MM.1S (cell line): Measurements from ENCODE around the gene CDC37.

Experiments used
- DNase-seq: peaks from one replicate; pipeline ENCODE4 v3.0.0-alpha.2; 2015
- H2AFZ ChIP-seq: fragments of 300-600 bp; sonication (generic); 2 replicates; pipeline ENCODE4 v1.6.0; 2016; ENCODE audit warnings: antibody characterized with exemption, low read length
- H3F3A ChIP-seq: fragments of 300-600 bp; sonication (generic); 2 replicates; pipeline ENCODE4 v1.6.1; 2016; ENCODE audit warnings: mild to moderate bottlenecking, antibody characterized with exemption, low read length, moderate library complexity, mixed read lengths; ENCODE audit not compliant: insufficient read depth
- H3K27ac ChIP-seq: fragments of 300-600 bp; sonication (generic); 2 replicates; pipeline ENCODE4 v1.5.1; 2016; ENCODE audit warnings: mild to moderate bottlenecking, low read length
- H3K27me3 ChIP-seq: fragments of 300-600 bp; sonication (generic); replicated peaks from 2 replicates; pipeline ENCODE4 v1.6.0; 2016; ENCODE audit warnings: low read length; ENCODE audit not compliant: insufficient read depth
- H3K36me3 ChIP-seq: fragments of 300-600 bp; sonication (generic); replicated peaks from 2 replicates; pipeline ENCODE4 v1.6.1; 2016; ENCODE audit warnings: mild to moderate bottlenecking, low read length, mixed read lengths; ENCODE audit not compliant: insufficient read depth
- H3K4me1 ChIP-seq: fragments of 300-600 bp; sonication (generic); 2 replicates; pipeline ENCODE4 v1.6.1; 2016; ENCODE audit warnings: low read length, mixed read lengths
- H3K4me2 ChIP-seq: fragments of 300-600 bp; sonication (generic); 2 replicates; pipeline ENCODE4 v1.6.0; 2016; ENCODE audit warnings: low read depth, low read length
- H3K4me3 ChIP-seq: fragments of 300-600 bp; sonication (generic); 2 replicates; pipeline ENCODE4 v1.5.1; 2016; ENCODE audit warnings: low read length, mixed read lengths
- H3K79me2 ChIP-seq: fragments of 300-600 bp; sonication (generic); 2 replicates; pipeline ENCODE4 v1.6.1; 2016; ENCODE audit warnings: mixed run types, low read length, mixed read lengths
- H3K9ac ChIP-seq: fragments of 300-600 bp; sonication (generic); 2 replicates; pipeline ENCODE4 v1.6.1; 2016; ENCODE audit warnings: low read length, mixed read lengths
- H3K9me2 ChIP-seq: fragments of 300-600 bp; sonication (generic); replicated peaks from 2 replicates; pipeline ENCODE4 v1.6.1; 2016; ENCODE audit warnings: mild to moderate bottlenecking, low read length, mixed read lengths; ENCODE audit not compliant: insufficient read depth
- H3K9me3 ChIP-seq: fragments of 300-600 bp; sonication (generic); replicated peaks from 2 replicates; pipeline ENCODE4 v1.6.1; 2016; ENCODE audit warnings: mild to moderate bottlenecking, low read length, mixed read lengths; ENCODE audit not compliant: insufficient read depth
- H4K20me1 ChIP-seq: fragments of 300-600 bp; sonication (generic); 2 replicates; pipeline ENCODE4 v1.6.1; 2016; ENCODE audit warnings: mild to moderate bottlenecking, low read length, moderate library complexity, mixed read lengths; ENCODE audit not compliant: insufficient read depth
- CTCF ChIP-seq: fragments of 300-600 bp; sonication (generic); IDR thresholded peaks from 2 replicates; pipeline ENCODE4 v1.5.1; 2016; ENCODE audit warnings: antibody characterized with exemption, low read length, mixed read lengths
- EZH2 ChIP-seq: fragments of 300-600 bp; sonication (generic); optimal IDR thresholded peaks from 2 replicates; pipeline ENCODE3; 2017; ENCODE audit warnings: low read depth, mild to moderate bottlenecking, antibody characterized with exemption, low read length, mixed read lengths
- EZH2phosphoT487 ChIP-seq: fragments of 300-600 bp; sonication (generic); IDR thresholded peaks from 2 replicates; pipeline ENCODE4 v1.6.1; 2018; ENCODE audit warnings: antibody characterized with exemption, low read length

Gene CDC37

GRCh38 chr19:10392120-10392519, 11.2 kb downstream of the CDC37 start:
- DNase-seq, result no peak
- no peaks in the 10 kb centered on the region for H3K9me2 ChIP-seq
- H3K4me1 ChIP-seq, result no peaks in the 10 kb centered on the region
- 0 out of 2 replicates have a peak, but pooled peaks cover 3% of the 10 kb centered on the region for H3K36me3 ChIP-seq
- no peaks in the 10 kb centered on the region for H3K9me3 ChIP-seq
- no peak overlapping the region for H2AFZ ChIP-seq
- no peak for TF ChIP-seq EZH2
- no peak for TF ChIP-seq EZH2phosphoT487
- TF ChIP-seq CTCF, result no peak
- H3K27me3 ChIP-seq, result no peaks in the 10 kb centered on the region
- H3K4me2 ChIP-seq, result no peak overlapping the region
- no peak overlapping the region for H3K9ac ChIP-seq
- no peaks in the 10 kb centered on the region for H3F3A ChIP-seq
- no peak overlapping the region for H3K4me3 ChIP-seq
- no peaks in the 10 kb centered on the region for H4K20me1 ChIP-seq
- H3K27ac ChIP-seq, result no peak overlapping the region
- H3K79me2 ChIP-seq, result peaks cover 10% of the 10 kb centered on the region

- Histone ChIP-seq H3K9me2 (no peaks in the 10 kb centered on the region), H3K27ac (no peak overlapping the region), H4K20me1 (no peaks in the 10 kb centered on the region), H3K36me3 (0 out of 2 replicates have a peak, but pooled peaks cover 3% of the 10 kb centered on the region), H3K79me2 (no peaks in the 10 kb centered on the region), H3F3A (no peaks in the 10 kb centered on the region), H3K9me3 (no peaks in the 10 kb centered on the region), H3K4me3 (no peak overlapping the region), H3K4me2 (no peak overlapping the region), H3K27me3 (no peaks in the 10 kb centered on the region), H3K4me1 (no peaks in the 10 kb centered on the region), H3K9ac (no peak overlapping the region), H2AFZ (no peak overlapping the region)
- TF ChIP-seq CTCF (peak; percentile 87), EZH2phosphoT487 (no peak)
- peak; percentile 53 for DNase-seq
These were observed 12.6 kb downstream of the CDC37 start for GRCh38 chr19:10390652-10391286.

- DNase-seq, result no peak
- H3K9ac ChIP-seq, result no peak overlapping the region
These were observed 13.5 kb downstream of the CDC37 start for GRCh38 chr19:10389863-10390262.

More at GRCh38 chr19:10389863-10390262, 13.5 kb downstream of the CDC37 start:
- H3K27ac ChIP-seq, result no peak overlapping the region
- 0 out of 2 replicates have a peak, but pooled peaks cover 3% of the 10 kb centered on the region for H3K36me3 ChIP-seq
- H3K79me2 ChIP-seq, result no peaks in the 10 kb centered on the region
- H3K4me2 ChIP-seq, result no peak overlapping the region
- H3F3A ChIP-seq, result no peaks in the 10 kb centered on the region
- no peaks in the 10 kb centered on the region for H3K4me1 ChIP-seq
- H3K4me3 ChIP-seq, result no peak overlapping the region
- no peaks in the 10 kb centered on the region for H3K27me3 ChIP-seq
- no peaks in the 10 kb centered on the region for H3K9me3 ChIP-seq
- H4K20me1 ChIP-seq, result no peaks in the 10 kb centered on the region
- H3K9me2 ChIP-seq, result no peaks in the 10 kb centered on the region
- H2AFZ ChIP-seq, result no peak overlapping the region
- TF ChIP-seq CTCF (peak; percentile 35), EZH2phosphoT487 (no peak)
